AG09309 (cell line): ENCODE results near the gene PRDM9.
"Not testable (repeated sequence)": the region's sequence is repeated elsewhere in the genome, so short reads cannot be mapped to it uniquely, and the experiment has no call there.

Source experiments
- DNase-seq: peaks from one replicate; pipeline ENCODE4 v3.0.0-alpha.2; 2010; ENCODE audit warnings: low read depth
- H3K4me3 ChIP-seq: 2 replicates; pipeline ENCODE4 v1.5.1; 2011; ENCODE audit warnings: mild to moderate bottlenecking, low read depth, low read length, moderate library complexity; ENCODE audit not compliant: control insufficient read depth
- TF ChIP-seq, protein P1 (sequence below): IDR thresholded peaks from 2 replicates; pipeline ENCODE4 v1.5.1; 2011; ENCODE audit warnings: mild to moderate bottlenecking, low read depth, low read length, inconsistent platforms; ENCODE audit not compliant: insufficient read depth, control insufficient read depth; ENCODE audit errors: missing control alignments

Gene PRDM9

DNA sequence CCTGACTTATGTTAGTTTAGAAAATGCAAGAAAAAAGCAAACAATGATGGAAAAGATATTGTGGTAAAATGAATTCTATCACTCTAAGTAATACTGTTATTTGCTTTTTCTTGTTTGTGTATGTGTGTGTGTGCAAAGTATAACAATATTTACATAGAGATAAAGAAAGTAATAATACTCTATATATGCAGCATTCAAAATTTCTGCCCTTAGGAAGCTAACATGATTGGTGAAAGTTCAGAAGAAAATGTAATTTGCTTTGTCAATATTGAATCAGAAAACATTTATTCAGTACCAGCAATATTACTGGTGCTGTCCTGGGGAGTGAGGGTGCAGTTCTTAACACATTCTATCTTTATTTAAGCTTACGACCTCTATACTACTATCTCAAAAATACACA lies 12.9 kb upstream of the PRDM9 start:
- DNase-seq, result no peak
- no peak overlapping the region for H3K4me3 ChIP-seq
- TF ChIP-seq, protein P1, sequence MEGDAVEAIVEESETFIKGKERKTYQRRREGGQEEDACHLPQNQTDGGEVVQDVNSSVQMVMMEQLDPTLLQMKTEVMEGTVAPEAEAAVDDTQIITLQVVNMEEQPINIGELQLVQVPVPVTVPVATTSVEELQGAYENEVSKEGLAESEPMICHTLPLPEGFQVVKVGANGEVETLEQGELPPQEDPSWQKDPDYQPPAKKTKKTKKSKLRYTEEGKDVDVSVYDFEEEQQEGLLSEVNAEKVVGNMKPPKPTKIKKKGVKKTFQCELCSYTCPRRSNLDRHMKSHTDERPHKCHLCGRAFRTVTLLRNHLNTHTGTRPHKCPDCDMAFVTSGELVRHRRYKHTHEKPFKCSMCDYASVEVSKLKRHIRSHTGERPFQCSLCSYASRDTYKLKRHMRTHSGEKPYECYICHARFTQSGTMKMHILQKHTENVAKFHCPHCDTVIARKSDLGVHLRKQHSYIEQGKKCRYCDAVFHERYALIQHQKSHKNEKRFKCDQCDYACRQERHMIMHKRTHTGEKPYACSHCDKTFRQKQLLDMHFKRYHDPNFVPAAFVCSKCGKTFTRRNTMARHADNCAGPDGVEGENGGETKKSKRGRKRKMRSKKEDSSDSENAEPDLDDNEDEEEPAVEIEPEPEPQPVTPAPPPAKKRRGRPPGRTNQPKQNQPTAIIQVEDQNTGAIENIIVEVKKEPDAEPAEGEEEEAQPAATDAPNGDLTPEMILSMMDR, result no peak

- H3K4me3 ChIP-seq, result no peak overlapping the region
- TF ChIP-seq, protein P1, result no peak
- DNase-seq, result no peak
Observed at GRCh38 chr5:23496576-23496975, 10.8 kb upstream of the PRDM9 start.

DNA sequence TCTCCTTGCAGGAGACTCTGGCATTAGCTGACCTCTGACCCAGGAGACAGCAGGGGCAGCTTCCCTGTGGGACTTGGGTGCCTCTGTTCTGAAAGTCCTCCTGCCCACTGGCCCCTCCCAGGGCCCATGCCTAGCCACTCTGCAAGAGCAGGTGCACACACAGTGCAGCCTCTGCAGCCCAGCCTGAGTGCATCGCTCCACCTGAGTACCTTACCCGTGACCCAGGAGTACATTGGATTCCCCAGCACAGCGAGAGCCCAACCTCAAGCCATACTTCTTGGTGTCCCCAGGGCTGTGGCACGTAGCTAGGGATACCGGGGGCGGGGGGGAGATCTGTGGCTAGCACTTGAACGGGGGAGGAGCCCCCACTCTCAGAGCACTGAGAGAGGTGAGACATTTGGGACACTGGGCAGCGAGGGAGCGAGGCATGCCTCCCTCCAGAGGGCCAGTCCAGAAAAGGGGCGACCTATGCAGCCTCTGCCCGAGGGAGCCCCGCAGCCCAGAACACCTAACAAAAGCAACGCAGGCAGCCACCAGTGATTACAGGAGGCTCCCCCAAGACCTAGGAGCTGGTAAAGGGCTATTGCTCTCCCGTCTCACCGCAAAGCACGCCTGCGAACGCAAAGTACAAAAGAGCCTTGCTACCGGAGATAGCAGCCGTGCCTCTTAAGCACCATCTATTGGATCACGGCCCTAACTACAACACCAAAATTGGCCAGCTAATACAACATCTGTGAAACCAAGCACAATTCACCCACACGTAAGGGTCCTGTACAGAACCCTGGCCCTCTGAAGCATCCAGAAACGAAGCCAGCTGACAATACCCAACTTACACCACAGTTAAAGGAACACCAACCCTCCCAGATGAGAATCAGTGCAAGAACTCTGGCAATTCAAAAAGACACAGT lies 826 bp upstream of the PRDM9 start:
- H3K4me3 ChIP-seq, result no peak overlapping the region
- no peak for DNase-seq

GRCh38 chr5:23510434-23510833 lies 3.0 kb downstream of the PRDM9 start:
- not testable (repeated sequence) for DNase-seq, H3K4me3 ChIP-seq

More for the DNA sequence above, 826 bp upstream of the PRDM9 start:
- TF ChIP-seq, protein P1, result no peak

- DNase-seq, result no peak
- TF ChIP-seq, protein P1, result no peak
- H3K4me3 ChIP-seq, result no peak overlapping the region
Observed at GRCh38 chr5:23522553-23522952, 15.1 kb downstream of the PRDM9 start.

- no peak for DNase-seq
- H3K4me3 ChIP-seq, result no peak overlapping the region
- TF ChIP-seq, protein P1, result no peak
Observed at GRCh38 chr5:23523031-23523430, 15.6 kb downstream of the PRDM9 start.

- no peak overlapping the region for H3K4me3 ChIP-seq
- TF ChIP-seq, protein P1, result no peak
- no peak for DNase-seq
Observed at GRCh38 chr5:23523998-23524397, 16.6 kb downstream of the PRDM9 start.
